ENCODE results near the gene ABHD15. TPM values are rescaled to one million over a fixed set of nuclear protein-coding genes. Genes with fewer than 3 reads are reported as not detected.

Gene ABHD15
- total and polyA plus RNA-seq, 11 donors = 4.0 to 13.1 (median 8.2) TPM

DNA sequence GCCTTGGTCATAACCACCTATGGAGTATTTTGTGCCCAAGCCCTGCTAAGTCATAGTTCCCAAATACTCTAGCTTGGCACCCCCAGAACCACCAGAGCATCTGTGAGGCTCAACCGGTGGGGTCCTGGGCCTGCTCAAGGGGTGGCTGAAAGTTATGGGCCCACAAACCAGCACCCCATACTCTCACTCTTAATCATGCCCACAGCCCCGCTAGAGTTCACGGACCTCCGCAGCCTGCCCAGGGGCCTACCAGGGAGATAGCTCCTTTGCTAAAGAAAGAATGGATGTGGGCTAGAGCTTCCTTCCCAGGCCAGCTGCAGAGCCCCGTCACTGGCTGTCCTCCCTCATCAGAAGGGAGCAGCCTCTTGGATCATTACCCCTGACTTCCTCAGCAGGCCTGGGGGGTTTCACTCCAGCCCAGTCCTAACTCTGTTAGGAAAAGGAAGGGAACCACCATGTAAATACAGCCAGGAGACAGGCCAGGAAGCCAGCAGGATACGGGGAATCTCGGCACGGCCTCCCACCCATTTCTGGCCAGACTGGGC, 21.3 kb upstream of the ABHD15 start:
- ATAC-seq (peak in 1 of 4 donors; percentile 5), DNase-seq (peak in 1 of 5 donors; percentile 28)
- H3K27me3 ChIP-seq = no peaks in the 10 kb centered on the region
- peak overlapping the region; percentile 84 to 97 (median 89) for H3K27ac ChIP-seq
- peak overlapping the region; percentile 59 to 98 (median 87) for H3K4me3 ChIP-seq
- H3K9me3 ChIP-seq = no peaks in the 10 kb centered on the region
- intact Hi-C loops (cut with DNase I) = loop anchor here in 3 of 10 donors (2.0 to 10.0 kb wide), 4 partner anchors 19 to 507 kb away; partner anchors contain the start of gene TP53I13 (in 1 of the 3)
- WGBS, 4 donors = 16 to 27% (median 24%) methylated on average over 8 of the region's 8 CpGs
- TF ChIP-seq, protein P1, sequence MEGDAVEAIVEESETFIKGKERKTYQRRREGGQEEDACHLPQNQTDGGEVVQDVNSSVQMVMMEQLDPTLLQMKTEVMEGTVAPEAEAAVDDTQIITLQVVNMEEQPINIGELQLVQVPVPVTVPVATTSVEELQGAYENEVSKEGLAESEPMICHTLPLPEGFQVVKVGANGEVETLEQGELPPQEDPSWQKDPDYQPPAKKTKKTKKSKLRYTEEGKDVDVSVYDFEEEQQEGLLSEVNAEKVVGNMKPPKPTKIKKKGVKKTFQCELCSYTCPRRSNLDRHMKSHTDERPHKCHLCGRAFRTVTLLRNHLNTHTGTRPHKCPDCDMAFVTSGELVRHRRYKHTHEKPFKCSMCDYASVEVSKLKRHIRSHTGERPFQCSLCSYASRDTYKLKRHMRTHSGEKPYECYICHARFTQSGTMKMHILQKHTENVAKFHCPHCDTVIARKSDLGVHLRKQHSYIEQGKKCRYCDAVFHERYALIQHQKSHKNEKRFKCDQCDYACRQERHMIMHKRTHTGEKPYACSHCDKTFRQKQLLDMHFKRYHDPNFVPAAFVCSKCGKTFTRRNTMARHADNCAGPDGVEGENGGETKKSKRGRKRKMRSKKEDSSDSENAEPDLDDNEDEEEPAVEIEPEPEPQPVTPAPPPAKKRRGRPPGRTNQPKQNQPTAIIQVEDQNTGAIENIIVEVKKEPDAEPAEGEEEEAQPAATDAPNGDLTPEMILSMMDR (IDR thresholded peaks at IDR 0.05) = no peak
- no peak for TF ChIP-seq POLR2A (IDR thresholded peaks at IDR 0.05)
- H3K4me1 ChIP-seq = peaks cover 5 to 90% (median 75%) of the 10 kb centered on the region in 12 donors
- H3K36me3 ChIP-seq = peaks cover 0 to 5% (median under 1%) of the 10 kb centered on the region in 9 donors

DNA sequence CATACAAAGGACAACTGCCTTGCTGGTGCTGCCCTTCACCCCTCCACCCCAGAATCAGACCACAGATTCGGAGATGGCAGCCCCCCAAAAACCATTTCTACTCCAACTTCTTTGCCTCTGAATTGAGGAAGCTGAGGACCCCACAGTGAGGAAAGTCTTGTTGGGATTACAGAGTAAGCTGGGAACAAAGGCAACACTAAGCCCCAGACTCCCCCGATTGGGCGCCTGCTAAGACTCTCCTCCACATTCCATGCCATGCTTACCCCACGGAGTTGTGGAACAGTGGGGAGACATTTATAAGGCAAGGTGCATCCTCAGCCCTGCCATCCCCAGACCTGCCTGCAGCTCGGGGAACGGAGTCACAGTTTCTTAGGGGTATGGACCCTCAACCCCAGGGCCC, 20.8 kb upstream of the ABHD15 start:
- peaks cover 5 to 92% (median 73%) of the 10 kb centered on the region in 12 donors for H3K4me1 ChIP-seq
- H3K27ac ChIP-seq = peak overlapping the region; percentile 11 to 97 (median 88)
- DNase-seq = peak in 2 of 5 donors; percentile 15 to 21
- no peaks in the 10 kb centered on the region for H3K9me3 ChIP-seq
- 68 to 79% (median 72%) methylated on average over 6 of the region's 6 CpGs for WGBS, 4 donors
- no peak for ATAC-seq
- peaks cover 0 to 10% (median 6%) of the 10 kb centered on the region in 9 donors for H3K36me3 ChIP-seq
- H3K4me3 ChIP-seq = peak overlapping the region in 11 of 12 donors; percentile 76 to 98 (median 88)
- intact Hi-C loops (cut with DNase I) = loop anchor here in 3 of 10 donors (5.0 to 10.0 kb wide), 3 partner anchors 57 to 507 kb away; no protein-coding TSS in a partner anchor
- no peaks in the 10 kb centered on the region for H3K27me3 ChIP-seq
- TF ChIP-seq, protein P1 (IDR thresholded peaks at IDR 0.05) = no peak
- no peak for TF ChIP-seq POLR2A (IDR thresholded peaks at IDR 0.05)

DNA sequence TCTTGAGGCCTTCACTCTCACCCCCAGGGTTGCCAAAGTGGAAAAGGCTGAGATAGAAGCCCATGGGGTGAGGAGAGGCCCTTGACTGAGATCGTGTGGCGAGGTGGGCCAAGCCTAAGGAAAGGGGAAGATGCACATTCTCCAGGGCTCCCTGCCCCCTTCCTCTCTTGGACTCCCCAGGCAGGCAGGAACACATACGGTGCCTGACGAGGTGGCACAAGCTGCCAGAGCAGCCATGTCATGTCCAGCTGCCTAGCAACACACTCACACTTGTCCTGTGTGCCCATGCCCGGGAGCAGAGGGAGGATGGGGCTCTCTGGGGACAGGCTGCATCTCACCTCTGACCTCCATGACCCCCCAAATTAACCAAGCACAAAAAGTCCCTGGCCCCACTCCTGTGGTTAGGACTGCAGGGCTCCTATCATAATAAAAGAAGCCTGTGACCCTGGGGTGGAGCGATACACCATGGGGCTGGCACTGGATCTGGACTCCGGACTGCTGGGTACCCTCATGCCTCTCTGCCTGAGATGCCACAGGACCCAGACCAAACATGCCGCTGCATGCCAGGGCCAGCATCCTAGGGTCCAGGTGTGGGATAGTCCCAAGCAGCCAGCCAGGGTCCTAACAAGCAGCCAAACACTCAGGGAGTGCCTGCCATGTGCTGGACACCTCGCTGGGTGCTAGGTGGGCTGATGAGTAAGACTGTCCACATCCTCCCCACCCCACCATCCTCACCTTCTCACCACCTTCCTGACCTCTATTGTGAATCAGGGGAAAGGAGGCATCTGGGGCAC, 20.0 kb upstream of the ABHD15 start:
- Histone ChIP-seq H3K27ac (peak overlapping the region; percentile 11 to 97 (median 88)), H3K9me3 (no peaks in the 10 kb centered on the region), H3K36me3 (peaks cover 0 to 17% (median 13%) of the 10 kb centered on the region in 9 donors), H3K27me3 (no peaks in the 10 kb centered on the region), H3K4me1 (peaks cover 5 to 85% (median 66%) of the 10 kb centered on the region in 12 donors), H3K4me3 (peak overlapping the region in 9 of 12 donors; percentile 47 to 98 (median 91))
- ATAC-seq (no peak), DNase-seq (peak in 3 of 5 donors; percentile 25 to 53 (median 34))
- 49 to 60% (median 54%) methylated on average over 7 to 9 of the region's 9 CpGs for WGBS, 4 donors
- no peak for TF ChIP-seq POLR2A (IDR thresholded peaks at IDR 0.05)
- TF ChIP-seq, protein P1 (IDR thresholded peaks at IDR 0.05) = no peak
- intact Hi-C loops (cut with DNase I) = loop anchor here in 3 of 10 donors (5.0 to 10.0 kb wide), 3 partner anchors 58 to 508 kb away; no protein-coding TSS in a partner anchor
